Measurements from ENCODE around the gene GRIK4. TPM values are rescaled to one million over a fixed set of nuclear protein-coding genes. Genes with fewer than 3 reads are reported as not detected.

Gene GRIK4
- polyA plus RNA-seq, 1 experiment = not detected

DNA sequence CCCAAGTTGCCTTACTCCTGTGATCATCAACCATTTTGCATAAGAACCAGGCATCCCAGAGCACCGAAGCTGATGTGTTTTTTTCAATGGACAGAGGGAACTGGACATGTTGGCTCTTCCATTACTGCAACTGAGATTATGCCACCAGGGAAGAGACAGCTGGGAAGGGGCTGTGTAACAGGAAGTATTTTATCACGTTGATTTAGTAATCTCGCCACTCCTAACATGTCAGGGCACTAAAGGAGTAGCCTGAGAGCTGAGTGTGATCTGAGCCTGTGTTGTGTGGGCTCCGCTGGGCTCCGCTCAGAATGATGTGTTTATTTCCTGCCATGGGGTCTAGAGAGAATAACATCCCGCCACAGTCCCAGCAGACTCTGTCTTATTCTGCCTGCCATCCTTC is 165.4 kb downstream of the GRIK4 start:
- POLR2A ChIA-PET = no interaction called here
- Histone ChIP-seq H3K36me3 (ENCODE audit: control insufficient read depth, insufficient read depth, low read length) (no peaks in the 10 kb centered on the region), H3K4me3 (ENCODE audit: low read depth, low read length) (no peak overlapping the region), H3K27me3 (ENCODE audit: control insufficient read depth, insufficient read depth, low read length) (peaks cover 3% of the 10 kb centered on the region; the same call in 1 of the 2 replicates)
- no peak for DNase-seq (ENCODE audit: low read depth)
- CTCF ChIA-PET = interaction anchor here (2.8 to 3.6 kb wide), 2 partner anchors 7 to 166 kb away, joined by 19 to 20 read pairs; partner anchors contain the start of gene GRIK4
- TF ChIP-seq, protein P1, sequence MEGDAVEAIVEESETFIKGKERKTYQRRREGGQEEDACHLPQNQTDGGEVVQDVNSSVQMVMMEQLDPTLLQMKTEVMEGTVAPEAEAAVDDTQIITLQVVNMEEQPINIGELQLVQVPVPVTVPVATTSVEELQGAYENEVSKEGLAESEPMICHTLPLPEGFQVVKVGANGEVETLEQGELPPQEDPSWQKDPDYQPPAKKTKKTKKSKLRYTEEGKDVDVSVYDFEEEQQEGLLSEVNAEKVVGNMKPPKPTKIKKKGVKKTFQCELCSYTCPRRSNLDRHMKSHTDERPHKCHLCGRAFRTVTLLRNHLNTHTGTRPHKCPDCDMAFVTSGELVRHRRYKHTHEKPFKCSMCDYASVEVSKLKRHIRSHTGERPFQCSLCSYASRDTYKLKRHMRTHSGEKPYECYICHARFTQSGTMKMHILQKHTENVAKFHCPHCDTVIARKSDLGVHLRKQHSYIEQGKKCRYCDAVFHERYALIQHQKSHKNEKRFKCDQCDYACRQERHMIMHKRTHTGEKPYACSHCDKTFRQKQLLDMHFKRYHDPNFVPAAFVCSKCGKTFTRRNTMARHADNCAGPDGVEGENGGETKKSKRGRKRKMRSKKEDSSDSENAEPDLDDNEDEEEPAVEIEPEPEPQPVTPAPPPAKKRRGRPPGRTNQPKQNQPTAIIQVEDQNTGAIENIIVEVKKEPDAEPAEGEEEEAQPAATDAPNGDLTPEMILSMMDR (IDR thresholded peaks at IDR 0.05; ENCODE audit: insufficient read depth, low read depth, low read length) = no peak

DNA sequence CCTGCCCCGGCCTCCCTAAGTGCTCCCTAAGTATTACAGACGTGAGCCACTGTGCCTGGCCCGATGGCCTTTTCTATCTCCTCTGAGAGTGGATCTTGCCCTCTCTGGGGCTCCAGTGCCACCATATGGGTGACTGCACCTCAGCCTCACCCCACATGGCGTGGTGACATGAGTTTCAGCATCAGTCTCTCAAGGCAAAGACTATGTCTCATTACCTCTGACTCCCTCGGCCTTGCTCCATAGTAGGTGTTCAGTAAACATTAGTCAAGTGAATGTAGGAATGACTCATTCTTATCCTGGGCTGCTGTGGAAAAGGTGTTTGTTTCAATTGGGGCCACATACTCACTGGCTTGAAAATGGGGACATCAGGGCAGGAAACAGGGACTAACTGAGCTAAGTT is 168.8 kb downstream of the GRIK4 start:
- ChIA-PET POLR2A (no interaction called here), CTCF (interaction anchor here (1.3 to 10.7 kb wide), 2 partner anchors 39 to 169 kb away, joined by 4 to 162 read pairs; partner anchors contain the start of gene GRIK4)
- TF ChIP-seq, protein P1 (IDR thresholded peaks at IDR 0.05; ENCODE audit: insufficient read depth, low read depth, low read length) = no peak
- DNase-seq (ENCODE audit: low read depth) = no peak
- peaks cover 3% of the 10 kb centered on the region for H3K27me3 ChIP-seq (ENCODE audit: control insufficient read depth, insufficient read depth, low read length)
- H3K36me3 ChIP-seq (ENCODE audit: control insufficient read depth, insufficient read depth, low read length) = no peaks in the 10 kb centered on the region
- H3K4me3 ChIP-seq (ENCODE audit: low read depth, low read length) = no peak overlapping the region

DNA sequence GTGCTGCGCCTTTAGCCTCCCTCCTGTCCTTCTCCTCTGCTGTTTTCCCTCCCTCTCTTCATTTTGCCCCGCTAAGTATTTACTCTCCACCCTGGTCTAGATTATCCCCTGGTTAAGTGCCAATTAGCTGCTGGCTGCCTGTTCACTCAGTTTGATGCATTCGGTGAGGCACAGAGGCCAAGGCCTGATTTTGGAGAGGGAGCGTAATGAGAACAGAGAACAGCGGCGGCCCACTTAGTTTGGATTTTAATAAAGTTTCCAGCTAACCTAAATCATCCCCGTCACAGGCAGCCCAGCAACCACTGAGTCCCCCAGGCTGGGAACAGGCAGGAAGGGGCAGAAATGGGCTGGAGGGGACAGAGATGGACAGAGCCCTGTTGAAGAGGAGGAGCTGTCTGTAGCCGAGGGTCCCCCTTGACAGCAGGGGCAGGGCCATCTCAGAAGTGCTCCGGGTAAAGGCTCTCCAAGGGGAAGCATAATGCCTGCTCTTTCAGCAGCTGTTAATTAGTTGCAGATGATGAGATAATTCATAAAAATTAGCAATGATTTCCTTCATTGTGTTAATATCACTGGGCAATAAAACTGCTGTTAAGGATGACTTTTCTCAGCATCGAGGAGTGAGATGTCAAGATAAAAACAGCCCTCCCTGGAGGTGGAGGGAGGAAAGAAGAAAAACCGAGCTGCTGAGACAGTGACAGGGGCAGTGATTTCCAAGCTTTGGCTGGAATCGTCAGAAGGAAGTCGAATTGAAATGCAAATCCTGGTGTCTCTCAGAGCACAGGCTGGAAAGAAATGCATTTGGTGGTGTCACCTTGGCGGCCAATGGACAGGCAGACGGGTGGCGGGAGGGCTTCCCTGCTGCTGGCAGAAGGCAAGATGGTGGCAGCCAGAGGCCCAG is 170.1 kb downstream of the GRIK4 start:
- TF ChIP-seq, protein P1 (IDR thresholded peaks at IDR 0.05; ENCODE audit: insufficient read depth, low read depth, low read length) = no peak
- POLR2A ChIA-PET = no interaction called here
- no peak for DNase-seq (ENCODE audit: low read depth)
- Histone ChIP-seq H3K27me3 (ENCODE audit: control insufficient read depth, insufficient read depth, low read length) (peaks cover 7% of the 10 kb centered on the region), H3K36me3 (ENCODE audit: control insufficient read depth, insufficient read depth, low read length) (no peaks in the 10 kb centered on the region), H3K4me3 (ENCODE audit: low read depth, low read length) (no peak overlapping the region)
- CTCF ChIA-PET = interaction anchor here (0.9 to 10.7 kb wide), 2 partner anchors 121 to 171 kb away, joined by 4 to 162 read pairs; partner anchors contain the start of gene GRIK4

DNA sequence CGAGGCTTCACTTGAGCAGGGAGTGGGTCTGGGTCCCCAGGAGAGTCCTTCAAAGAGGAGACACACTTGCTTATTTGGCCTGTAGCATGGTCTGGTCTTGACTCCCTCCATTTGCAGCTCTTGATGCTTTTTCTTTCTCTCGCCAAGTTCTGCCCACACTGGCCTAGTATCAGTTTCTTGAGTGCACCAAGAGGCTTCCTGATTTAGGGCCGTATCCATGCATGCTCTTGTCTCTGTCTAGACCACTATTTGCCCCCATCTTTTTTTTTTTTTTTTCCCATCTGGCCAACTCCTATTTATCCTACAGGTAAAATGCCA is 170.7 kb downstream of the GRIK4 start:
- Histone ChIP-seq H3K36me3 (ENCODE audit: control insufficient read depth, insufficient read depth, low read length) (no peaks in the 10 kb centered on the region), H3K27me3 (ENCODE audit: control insufficient read depth, insufficient read depth, low read length) (peaks cover 7% of the 10 kb centered on the region), H3K4me3 (ENCODE audit: low read depth, low read length) (no peak overlapping the region)
- TF ChIP-seq, protein P1 (IDR thresholded peaks at IDR 0.05; ENCODE audit: insufficient read depth, low read depth, low read length) = no peak
- CTCF ChIA-PET = interaction anchor here (0.9 to 10.7 kb wide), 2 partner anchors 120 to 171 kb away, joined by 4 to 162 read pairs; partner anchors contain the start of gene GRIK4
- no peak for DNase-seq (ENCODE audit: low read depth)
- POLR2A ChIA-PET = no interaction called here

DNA sequence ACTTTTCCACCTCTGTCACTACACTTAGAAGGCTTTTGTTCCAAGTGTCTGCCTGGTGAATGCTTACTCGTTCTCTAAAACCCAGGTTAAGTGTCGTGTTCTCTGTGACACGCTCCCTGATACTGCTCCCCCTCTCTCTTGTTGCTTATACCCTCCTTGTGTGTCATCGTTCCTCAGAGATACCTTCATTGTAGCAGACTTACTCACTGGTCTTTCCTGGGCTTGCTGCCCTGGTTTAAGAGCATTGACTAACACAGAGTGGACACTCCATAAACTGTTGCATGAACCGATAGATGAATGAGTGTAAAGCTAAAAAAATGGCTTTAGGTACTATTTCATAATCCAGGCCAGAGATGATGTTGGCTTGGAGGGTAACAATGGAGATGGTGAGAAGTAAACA is 171.3 kb downstream of the GRIK4 start:
- ChIA-PET CTCF (interaction anchor here (4.2 to 10.7 kb wide), 2 partner anchors 14 to 172 kb away, joined by 23 to 162 read pairs; partner anchors contain the start of gene GRIK4), POLR2A (no interaction called here)
- no peak overlapping the region for H3K4me3 ChIP-seq (ENCODE audit: low read depth, low read length)
- TF ChIP-seq, protein P1 (IDR thresholded peaks at IDR 0.05; ENCODE audit: insufficient read depth, low read depth, low read length) = no peak
- DNase-seq (ENCODE audit: low read depth) = no peak
- peaks cover 7% of the 10 kb centered on the region for H3K27me3 ChIP-seq (ENCODE audit: control insufficient read depth, insufficient read depth, low read length)
- no peaks in the 10 kb centered on the region for H3K36me3 ChIP-seq (ENCODE audit: control insufficient read depth, insufficient read depth, low read length)

All from BJ (cell line).